GM18511 (cell line): ENCODE results near the gene MAP6D1.
"Not testable (repeated sequence)": the region's sequence is repeated elsewhere in the genome, so short reads cannot be mapped to it uniquely, and the experiment has no call there.

Source experiments
- ATAC-seq: cut with Tn5 transposase; IDR thresholded peaks from one replicate; pipeline ENCODE4 v1.9.1; 2021; ENCODE audit warnings: mild to moderate bottlenecking, moderate library complexity; ENCODE audit not compliant: unreplicated experiment

MAP6D1 gene

DNA sequence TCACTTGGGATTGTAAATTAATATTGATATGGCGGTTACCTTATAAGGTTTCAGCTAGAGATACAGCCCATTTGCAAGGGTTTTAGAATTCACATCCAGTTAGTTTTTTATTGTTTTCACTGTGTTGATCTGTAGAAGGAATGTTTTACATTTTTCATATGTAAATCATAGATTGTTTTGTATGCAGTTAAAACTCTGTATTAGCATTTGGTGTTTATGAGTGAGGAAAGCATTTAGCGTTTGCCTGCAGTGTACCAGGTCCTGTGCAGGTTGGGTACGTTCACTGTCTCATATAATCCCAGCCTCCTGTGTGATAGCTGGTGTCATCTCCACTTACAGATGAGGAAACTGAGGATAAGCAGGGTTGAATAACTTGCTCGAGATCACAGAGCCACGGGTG is 23.8 kb downstream of the MAP6D1 start:
- ATAC-seq, result no peak

- ATAC-seq, result no peak
These were observed 25.0 kb downstream of the MAP6D1 start for GRCh38 chr3:183800243-183800863.

DNA sequence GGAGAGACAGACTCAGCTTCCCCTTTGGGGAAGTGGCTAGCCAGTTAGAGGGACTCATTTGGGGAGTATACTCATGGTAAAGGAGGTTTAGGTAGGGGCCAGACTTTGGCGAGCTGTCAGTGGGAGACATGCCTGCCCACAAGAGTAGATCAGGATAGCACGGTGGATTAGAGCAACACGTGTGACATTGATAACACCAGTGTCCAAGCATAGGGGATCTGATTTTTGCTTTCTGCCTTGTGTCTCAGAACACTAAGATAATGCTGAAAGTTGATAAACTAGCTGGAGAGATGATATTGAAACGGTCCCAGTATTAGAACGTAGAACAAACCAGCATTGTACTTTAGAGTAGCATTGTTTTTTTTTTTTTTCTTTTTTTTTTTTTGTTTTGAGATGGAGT is 25.9 kb downstream of the MAP6D1 start:
- ATAC-seq, result no peak

DNA sequence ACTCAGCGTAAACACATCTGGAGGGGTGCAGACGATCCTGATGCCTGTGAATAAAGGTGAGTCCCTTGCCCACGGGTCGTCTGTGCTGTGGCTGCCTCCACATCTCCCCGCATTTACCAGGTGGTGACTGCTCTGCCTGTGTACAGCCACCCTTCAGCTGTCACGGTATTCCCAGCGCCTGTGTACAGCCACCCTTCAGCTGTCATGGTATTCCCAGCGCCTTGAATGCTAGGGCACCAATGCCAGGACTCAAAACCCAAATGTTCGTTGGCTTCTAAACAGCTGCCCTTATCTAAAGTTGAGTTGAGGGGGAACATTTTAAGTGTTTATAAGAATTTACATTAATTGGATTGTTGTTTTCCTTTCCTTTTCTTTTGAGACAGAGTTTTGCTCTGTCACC is 27.4 kb downstream of the MAP6D1 start:
- ATAC-seq, result no peak

- ATAC-seq, result no peak
These were observed 29.0 kb downstream of the MAP6D1 start for GRCh38 chr3:183796372-183796771.

- no peak for ATAC-seq
These were observed 30.9 kb downstream of the MAP6D1 start for GRCh38 chr3:183794452-183794851.

DNA sequence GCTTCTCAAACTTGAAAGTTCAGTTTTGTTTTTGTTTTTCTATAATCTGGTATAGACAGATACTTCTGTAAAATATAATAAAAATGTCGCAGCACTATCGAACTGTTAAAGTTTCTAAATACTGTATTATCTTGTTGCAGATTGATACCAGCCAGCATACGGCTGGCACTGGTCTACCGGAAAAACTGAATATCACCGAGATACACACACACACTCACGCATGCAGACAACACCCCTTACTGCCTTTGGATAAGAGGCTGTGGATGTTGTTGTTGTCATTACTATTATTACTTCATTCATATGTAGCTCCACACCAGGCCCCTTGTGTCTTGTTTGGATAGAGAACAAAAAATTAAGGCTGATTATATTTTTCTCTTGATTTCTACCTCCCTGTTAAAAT is 32.4 kb downstream of the MAP6D1 start:
- ATAC-seq, result no peak

DNA sequence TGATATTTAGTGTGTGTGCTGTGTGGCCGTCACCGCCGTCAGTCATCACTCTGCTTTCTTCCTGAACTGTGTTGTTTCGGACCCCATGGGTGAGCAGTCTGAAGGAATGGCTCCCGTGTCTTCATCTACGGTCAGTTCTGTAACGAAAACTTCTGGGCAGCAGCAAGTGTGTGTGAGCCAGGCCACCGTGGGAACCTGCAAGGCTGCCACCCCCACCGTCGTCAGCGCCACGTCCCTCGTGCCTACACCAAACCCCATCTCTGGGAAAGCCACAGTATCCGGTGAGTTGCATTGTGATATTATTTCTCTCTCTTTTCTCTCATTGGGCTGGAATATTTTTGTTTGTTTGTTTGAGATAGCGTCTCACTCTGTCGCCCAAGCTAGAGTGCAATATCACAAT is 34.7 kb downstream of the MAP6D1 start:
- no peak for ATAC-seq

DNA sequence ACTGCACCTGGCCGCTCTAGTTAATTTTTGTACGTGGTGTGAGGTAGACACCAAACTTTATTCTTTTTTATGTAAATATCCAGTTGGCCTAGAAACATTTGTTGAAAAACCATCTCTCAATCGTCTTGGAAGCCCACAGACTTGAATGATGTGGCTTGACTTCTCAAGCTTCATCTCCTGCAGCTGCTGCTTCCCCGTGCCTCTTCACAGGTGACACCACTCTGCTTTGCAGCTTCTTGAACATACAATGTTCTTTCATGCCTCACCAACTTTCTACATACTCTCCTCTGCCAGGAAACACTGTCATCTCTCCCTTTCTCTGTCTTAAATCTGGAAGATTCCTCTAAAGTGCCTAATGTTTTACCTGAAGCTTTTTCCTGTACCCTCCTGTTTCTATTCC is 35.6 kb downstream of the MAP6D1 start:
- ATAC-seq, result no peak

DNA sequence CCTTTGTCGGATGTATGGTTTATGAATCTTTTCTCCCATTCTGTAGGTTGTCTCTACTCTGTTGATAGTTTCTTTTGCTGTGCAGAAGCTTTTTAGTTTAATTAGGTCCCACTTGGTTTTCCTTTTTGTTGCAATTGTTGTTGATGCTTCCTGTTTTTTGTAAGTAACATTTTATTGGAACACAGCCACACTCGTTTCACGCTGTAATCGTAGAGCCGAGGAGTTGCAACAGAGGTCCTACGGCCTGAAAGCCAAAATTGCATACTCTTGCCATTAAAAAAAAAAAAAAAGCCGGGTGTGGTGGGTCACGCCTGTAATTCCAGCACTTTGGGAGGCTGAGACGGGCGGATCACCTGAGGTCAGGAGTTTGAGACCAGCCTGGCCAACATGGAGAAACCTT is 40.9 kb downstream of the MAP6D1 start:
- not testable (repeated sequence) for ATAC-seq

- ATAC-seq, result no peak
These were observed 42.7 kb downstream of the MAP6D1 start for GRCh38 chr3:183782576-183783276.

GRCh38 chr3:183781246-183781645 is 44.1 kb downstream of the MAP6D1 start:
- no peak for ATAC-seq

GRCh38 chr3:183779896-183780465 is 45.4 kb downstream of the MAP6D1 start:
- no peak for ATAC-seq

- no peak for ATAC-seq
These were observed 48.3 kb downstream of the MAP6D1 start for GRCh38 chr3:183777016-183777618.

GRCh38 chr3:183776451-183776850 is 48.9 kb downstream of the MAP6D1 start:
- ATAC-seq, result not testable (repeated sequence)

- ATAC-seq, result no peak
These were observed 49.6 kb downstream of the MAP6D1 start for GRCh38 chr3:183775781-183776180.

DNA sequence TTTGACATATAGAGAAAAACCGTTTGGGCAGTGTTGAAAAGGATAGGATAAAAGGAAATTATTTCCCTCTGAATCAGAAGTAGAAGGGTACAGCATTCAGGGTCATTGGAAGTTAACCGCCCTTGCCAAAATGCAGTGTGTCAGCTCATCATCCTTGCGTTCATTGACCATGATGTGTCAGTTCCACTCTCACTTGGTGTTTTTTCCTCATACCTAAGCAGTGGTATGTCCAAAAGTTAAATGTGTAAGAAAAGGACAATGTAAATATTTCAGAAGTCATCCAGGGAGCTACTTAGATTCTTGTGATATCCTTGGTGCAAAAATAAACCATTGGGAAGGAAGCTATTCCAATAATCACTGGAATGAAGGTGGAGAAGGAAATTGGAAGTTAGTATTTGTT is 50.7 kb downstream of the MAP6D1 start:
- no peak for ATAC-seq

DNA sequence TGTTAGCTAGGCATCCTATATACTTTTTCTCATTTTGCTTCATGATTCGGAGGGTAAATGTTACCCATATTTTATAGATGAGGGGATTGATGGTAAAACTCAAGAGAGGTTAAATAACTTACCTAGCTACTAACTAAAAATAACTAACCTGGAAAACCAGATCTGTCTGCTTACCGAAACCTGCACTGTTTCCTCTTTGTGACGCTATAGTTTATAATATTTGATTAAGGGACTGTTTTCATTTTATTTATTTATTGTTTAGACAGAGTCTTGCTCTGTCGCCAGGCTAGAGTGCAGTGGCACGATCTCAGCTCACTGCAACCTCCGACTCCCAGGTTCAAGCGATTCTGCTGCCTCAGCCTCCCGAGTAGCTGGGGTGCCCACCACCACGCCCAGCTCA is 55.9 kb downstream of the MAP6D1 start:
- no peak for ATAC-seq

- no peak for ATAC-seq
These were observed 57.3 kb downstream of the MAP6D1 start for GRCh38 chr3:183768114-183768513.

- peak; percentile 89 for ATAC-seq
These were observed 58.4 kb downstream of the MAP6D1 start for GRCh38 chr3:183766745-183767606.

DNA sequence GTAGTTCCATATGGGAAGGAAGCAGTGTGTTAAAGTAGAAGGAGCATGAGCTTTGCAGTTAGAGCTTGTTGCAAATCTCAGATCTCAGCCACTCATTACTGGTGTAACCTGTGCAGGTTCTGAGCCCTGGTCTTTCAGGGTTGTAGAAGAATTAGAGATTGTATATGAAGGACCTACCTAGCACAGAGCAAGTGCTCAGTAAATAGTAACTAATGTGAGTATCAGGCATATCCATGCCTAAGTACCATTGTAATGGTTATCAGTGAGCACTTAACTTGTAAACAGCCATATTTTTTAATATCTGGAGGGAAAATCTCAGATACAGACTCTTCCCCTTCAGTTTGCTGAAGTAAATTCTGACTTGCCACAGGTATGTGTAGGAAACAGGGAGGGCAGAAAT is 59.3 kb downstream of the MAP6D1 start:
- no peak for ATAC-seq
